Testis (tissue), 2 donors: ENCODE data around the gene RBP5.

Experiments
- CTCF ChIP-seq, 3 experiments: fragments of 450-650 bp in 2 of 3; fragments of 200-600 bp in 1 of 3; sonication (generic) in 1 of 3; IDR thresholded peaks; one replicate each; pipeline ENCODE4 v1.5.1; 2016 to 2019; ENCODE audit warnings: antibody characterized with exemption in 3 of 3, mild to moderate bottlenecking in 2 of 3, moderate library complexity in 1 of 3
- POLR2A ChIP-seq: fragments of 450-650 bp; IDR thresholded peaks from one replicate; pipeline ENCODE4 v1.6.1; 2017; ENCODE audit warnings: antibody characterized with exemption, mild to moderate bottlenecking, moderate library complexity

GRCh38 chr12:7089196-7089871 is 39.4 kb downstream of the RBP5 start:
- TF ChIP-seq CTCF (IDR thresholded peaks at IDR 0.05) (no peak), POLR2A (no peak)
